Stimulated activated memory B cell treated with anti-CD40 and anti-IgM and Interleukin-4, amounts not matched to agents 10 μg/mL and 1 μg/mL and 100 μg/mL, for 72 hours (primary cell): ENCODE data around the gene OR52E5.

Experiments
- ATAC-seq: fragments of 150-1000 bp; cut with Tn5 transposase; 2 replicates; pipeline ENCODE4 v1.10.0; 2021
- H3K27ac Mint-ChIP-seq: one replicate; pipeline ENCODE4 v1.8.0; 2022; ENCODE audit warnings: mild to moderate bottlenecking, mixed read lengths
- H3K27me3 Mint-ChIP-seq: one replicate; pipeline ENCODE4 v1.8.0; 2022; ENCODE audit warnings: mixed read lengths
- H3K36me3 Mint-ChIP-seq: one replicate; pipeline ENCODE4 v1.8.0; 2022; ENCODE audit warnings: mixed read lengths
- H3K4me1 Mint-ChIP-seq: one replicate; pipeline ENCODE4 v1.8.0; 2022; ENCODE audit warnings: mixed read lengths
- H3K4me3 Mint-ChIP-seq: one replicate; pipeline ENCODE4 v1.8.0; 2022; ENCODE audit warnings: mild to moderate bottlenecking, moderate library complexity, mixed read lengths
- H3K9me3 Mint-ChIP-seq: one replicate; pipeline ENCODE4 v1.8.0; 2022; ENCODE audit warnings: mixed read lengths

OR52E5 gene

GRCh38 chr11:5923794-5924193 is 30.8 kb downstream of the OR52E5 start:
- Mint-ChIP-seq H3K36me3 (no peaks in the 10 kb centered on the region), H3K27me3 (no peaks in the 10 kb centered on the region), H3K9me3 (peaks cover 11% of the 10 kb centered on the region), H3K27ac (no peak overlapping the region), H3K4me3 (no peak overlapping the region), H3K4me1 (no peaks in the 10 kb centered on the region)
- ATAC-seq = no peak

GRCh38 chr11:5928271-5928670 is 35.3 kb downstream of the OR52E5 start:
- no peak for ATAC-seq
- Mint-ChIP-seq H3K9me3 (peaks cover 24% of the 10 kb centered on the region), H3K4me3 (no peak overlapping the region), H3K4me1 (no peaks in the 10 kb centered on the region), H3K27me3 (no peaks in the 10 kb centered on the region), H3K27ac (no peak overlapping the region), H3K36me3 (no peaks in the 10 kb centered on the region)

GRCh38 chr11:5928811-5929210 is 35.8 kb downstream of the OR52E5 start:
- peaks cover 24% of the 10 kb centered on the region for H3K9me3 Mint-ChIP-seq
- no peaks in the 10 kb centered on the region for H3K36me3 Mint-ChIP-seq
- H3K4me1 Mint-ChIP-seq = no peaks in the 10 kb centered on the region
- no peak for ATAC-seq
- H3K27ac Mint-ChIP-seq = no peak overlapping the region
- no peaks in the 10 kb centered on the region for H3K27me3 Mint-ChIP-seq
- no peak overlapping the region for H3K4me3 Mint-ChIP-seq

GRCh38 chr11:5929571-5930368 is 36.8 kb downstream of the OR52E5 start:
- Mint-ChIP-seq H3K36me3 (no peaks in the 10 kb centered on the region), H3K4me3 (no peak overlapping the region), H3K27ac (no peak overlapping the region), H3K4me1 (no peaks in the 10 kb centered on the region), H3K27me3 (no peaks in the 10 kb centered on the region), H3K9me3 (peaks cover 24% of the 10 kb centered on the region)
- no peak for ATAC-seq

- Mint-ChIP-seq H3K9me3 (peaks cover 24% of the 10 kb centered on the region), H3K27me3 (no peaks in the 10 kb centered on the region), H3K4me3 (no peak overlapping the region)
Measured at GRCh38 chr11:5930614-5931013, 37.6 kb downstream of the OR52E5 start.

GRCh38 chr11:5931061-5931460 is 38.1 kb downstream of the OR52E5 start:
- H3K27me3 Mint-ChIP-seq = no peaks in the 10 kb centered on the region
- no peaks in the 10 kb centered on the region for H3K4me1 Mint-ChIP-seq
- H3K4me3 Mint-ChIP-seq = no peak overlapping the region
- no peak for ATAC-seq
- H3K9me3 Mint-ChIP-seq = peaks cover 24% of the 10 kb centered on the region
- H3K36me3 Mint-ChIP-seq = no peaks in the 10 kb centered on the region
- no peak overlapping the region for H3K27ac Mint-ChIP-seq

More at GRCh38 chr11:5930614-5931013, 37.6 kb downstream of the OR52E5 start:
- no peak for ATAC-seq
- no peaks in the 10 kb centered on the region for H3K36me3 Mint-ChIP-seq
- no peaks in the 10 kb centered on the region for H3K4me1 Mint-ChIP-seq
- no peak overlapping the region for H3K27ac Mint-ChIP-seq

- no peaks in the 10 kb centered on the region for H3K36me3 Mint-ChIP-seq
- no peak for ATAC-seq
- no peaks in the 10 kb centered on the region for H3K4me1 Mint-ChIP-seq
- peaks cover 2% of the 10 kb centered on the region for H3K27me3 Mint-ChIP-seq
- H3K9me3 Mint-ChIP-seq = peaks cover 24% of the 10 kb centered on the region
- H3K27ac Mint-ChIP-seq = no peak overlapping the region
- no peak overlapping the region for H3K4me3 Mint-ChIP-seq
Measured at GRCh38 chr11:5932671-5933070, 39.7 kb downstream of the OR52E5 start.

- H3K4me1 Mint-ChIP-seq = no peaks in the 10 kb centered on the region
- peaks cover 26% of the 10 kb centered on the region for H3K9me3 Mint-ChIP-seq
- H3K27ac Mint-ChIP-seq = no peak overlapping the region
- H3K27me3 Mint-ChIP-seq = peaks cover 6% of the 10 kb centered on the region
- H3K36me3 Mint-ChIP-seq = no peaks in the 10 kb centered on the region
- H3K4me3 Mint-ChIP-seq = no peak overlapping the region
- ATAC-seq = no peak
Measured at GRCh38 chr11:5933116-5933515, 40.1 kb downstream of the OR52E5 start.

GRCh38 chr11:5937868-5938602 is 45.0 kb downstream of the OR52E5 start:
- Mint-ChIP-seq H3K4me1 (no peaks in the 10 kb centered on the region), H3K9me3 (peaks cover 4% of the 10 kb centered on the region), H3K27me3 (peaks cover 9% of the 10 kb centered on the region), H3K27ac (no peak overlapping the region), H3K36me3 (no peaks in the 10 kb centered on the region), H3K4me3 (no peak overlapping the region)
- no peak for ATAC-seq

GRCh38 chr11:5938603-5938965 is 45.6 kb downstream of the OR52E5 start:
- no peaks in the 10 kb centered on the region for H3K36me3 Mint-ChIP-seq
- H3K4me1 Mint-ChIP-seq = no peaks in the 10 kb centered on the region
- H3K9me3 Mint-ChIP-seq = peaks cover 4% of the 10 kb centered on the region
- no peak overlapping the region for H3K4me3 Mint-ChIP-seq
- peaks cover 11% of the 10 kb centered on the region for H3K27me3 Mint-ChIP-seq
- ATAC-seq = no peak
- no peak overlapping the region for H3K27ac Mint-ChIP-seq

GRCh38 chr11:5940748-5941147 is 47.7 kb downstream of the OR52E5 start:
- H3K9me3 Mint-ChIP-seq = peaks cover 4% of the 10 kb centered on the region
- H3K4me3 Mint-ChIP-seq = no peak overlapping the region
- no peak overlapping the region for H3K27ac Mint-ChIP-seq
- H3K4me1 Mint-ChIP-seq = no peaks in the 10 kb centered on the region
- no peaks in the 10 kb centered on the region for H3K36me3 Mint-ChIP-seq
- ATAC-seq = no peak
- peaks cover 23% of the 10 kb centered on the region for H3K27me3 Mint-ChIP-seq

- no peaks in the 10 kb centered on the region for H3K4me1 Mint-ChIP-seq
- peaks cover 23% of the 10 kb centered on the region for H3K27me3 Mint-ChIP-seq
- H3K27ac Mint-ChIP-seq = no peak within 1 kb of the TSS
- H3K4me3 Mint-ChIP-seq = no peak within 1 kb of the TSS
- ATAC-seq = no peak
- H3K36me3 Mint-ChIP-seq = no peaks in the 10 kb centered on the region
- H3K9me3 Mint-ChIP-seq = peaks cover 4% of the 10 kb centered on the region
Measured at GRCh38 chr11:5941951-5942350, 48.9 kb downstream of the OR52E5 start, which contains the start of gene OR56A3. TSS of gene OR56A3 (plus strand) at chr11:5942251. CDS start at chr11:5947347, 5,096 bp downstream.
